ENCODE data around the gene JARID2. TPM values are rescaled to one million over a fixed set of nuclear protein-coding genes. Genes with fewer than 3 reads are reported as not detected.

Gene JARID2
- polyA plus RNA-seq, 1 of the 3 experiments (the other 2 are of a cell fraction), result 3.4 TPM

DNA sequence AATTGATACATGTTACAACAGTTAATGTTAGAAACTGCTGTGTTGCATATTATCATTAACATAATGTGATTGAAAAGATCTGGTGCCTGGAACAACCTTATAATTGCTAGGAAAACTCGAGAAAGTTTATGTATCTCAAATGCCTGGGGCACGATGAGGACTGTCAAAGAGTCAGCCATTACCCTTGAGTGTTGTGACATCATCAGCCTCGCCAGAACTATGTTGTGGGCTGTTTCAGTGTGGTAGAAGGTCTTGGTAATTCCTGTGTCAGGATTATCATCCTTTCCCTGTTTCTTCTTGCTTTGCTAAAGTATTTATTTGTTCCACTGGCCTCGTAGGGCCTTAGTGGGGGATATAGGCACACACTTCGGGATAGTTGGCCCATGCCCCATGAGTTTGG lies 231.9 kb downstream of the JARID2 start:
- Histone ChIP-seq H2AFZ (ENCODE audit: low read depth) (no peak overlapping the region), H3K4me1 (ENCODE audit: control insufficient read depth in 1 of 2, insufficient read depth in 2 of 2, low read depth in 1 of 2, low read length in 1 of 2) (peaks cover 19 to 24% of the 10 kb centered on the region in 2 experiments), H3K9me3 (no peaks in the 10 kb centered on the region), H3K79me2 (ENCODE audit: insufficient read depth) (no peaks in the 10 kb centered on the region), H3K36me3 (replicated peaks in 1 of 2; ENCODE audit: control insufficient read depth in 1 of 2, insufficient read depth in 2 of 2, low read length in 1 of 2) (no peaks in the 10 kb centered on the region), H3K9me2 (no peaks in the 10 kb centered on the region), H3K9ac (no peak overlapping the region), H3F3A (replicated peaks; ENCODE audit: insufficient read depth) (no peaks in the 10 kb centered on the region), H3K27ac (ENCODE audit: low read depth in 2 of 2, low read length in 1 of 2) (no peak overlapping the region), H3K4me3 (ENCODE audit: low read depth in 2 of 2, low read length in 1 of 2) (no peak overlapping the region), H3K4me2 (no peak overlapping the region), H4K20me1 (ENCODE audit: insufficient read depth) (no peaks in the 10 kb centered on the region), H3K27me3 (ENCODE audit: insufficient read depth) (no peaks in the 10 kb centered on the region)
- ChIA-PET POLR2A (no interaction called here), CTCF (interaction anchor here (1.1 to 1.4 kb wide), 2 partner anchors 10 to 15 kb away, joined by 3 to 4 read pairs; no protein-coding TSS in a partner anchor)
- DNase-seq, result no peak
- WGBS (ENCODE audit: low lambda C conversion rate), result 51% methylated on average over 5 of the region's 5 CpGs
- TF ChIP-seq MXI1 (IDR thresholded peaks at IDR 0.05; ENCODE audit: low read depth, low read length), result no peak
- TF ChIP-seq TEAD4 (IDR thresholded peaks at IDR 0.05; ENCODE audit: borderline replicate concordance, insufficient read depth), result no peak
- TF ChIP-seq GABPA (IDR thresholded peaks at IDR 0.05; ENCODE audit: low read depth), result no peak
- no peak for TF ChIP-seq EP300 (IDR thresholded peaks at IDR 0.05; ENCODE audit: borderline replicate concordance in 1 of 2, low read depth in 1 of 2, low read length in 1 of 2)
- no peak for TF ChIP-seq MEF2A (IDR thresholded peaks at IDR 0.05; ENCODE audit: borderline replicate concordance, low read depth)
- no peak for TF ChIP-seq FOXJ3 (CRISPR knock-in tag; IDR thresholded peaks at IDR 0.05)
- TF ChIP-seq REST (IDR thresholded peaks at IDR 0.05; ENCODE audit: low read depth, low read length), result no peak
- TF ChIP-seq, protein P1, sequence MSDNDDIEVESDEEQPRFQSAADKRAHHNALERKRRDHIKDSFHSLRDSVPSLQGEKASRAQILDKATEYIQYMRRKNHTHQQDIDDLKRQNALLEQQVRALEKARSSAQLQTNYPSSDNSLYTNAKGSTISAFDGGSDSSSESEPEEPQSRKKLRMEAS (IDR thresholded peaks at IDR 0.05; ENCODE audit: low read depth), result no peak
- no peak for TF ChIP-seq CHD2 (IDR thresholded peaks at IDR 0.05; ENCODE audit: low read length, partially characterized antibody)
- TF ChIP-seq GATA2 (CRISPR knock-in tag; IDR thresholded peaks at IDR 0.05), result no peak
- TF ChIP-seq FOSL2 (IDR thresholded peaks at IDR 0.05; ENCODE audit: borderline replicate concordance, low read depth), result no peak
- TF ChIP-seq, protein P2, sequence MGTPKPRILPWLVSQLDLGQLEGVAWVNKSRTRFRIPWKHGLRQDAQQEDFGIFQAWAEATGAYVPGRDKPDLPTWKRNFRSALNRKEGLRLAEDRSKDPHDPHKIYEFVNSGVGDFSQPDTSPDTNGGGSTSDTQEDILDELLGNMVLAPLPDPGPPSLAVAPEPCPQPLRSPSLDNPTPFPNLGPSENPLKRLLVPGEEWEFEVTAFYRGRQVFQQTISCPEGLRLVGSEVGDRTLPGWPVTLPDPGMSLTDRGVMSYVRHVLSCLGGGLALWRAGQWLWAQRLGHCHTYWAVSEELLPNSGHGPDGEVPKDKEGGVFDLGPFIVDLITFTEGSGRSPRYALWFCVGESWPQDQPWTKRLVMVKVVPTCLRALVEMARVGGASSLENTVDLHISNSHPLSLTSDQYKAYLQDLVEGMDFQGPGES (IDR thresholded peaks at IDR 0.05; ENCODE audit: low read depth, low read length), result no peak
- TF ChIP-seq JUND (IDR thresholded peaks at IDR 0.05), result no peak
- no peak for TF ChIP-seq NFIC (IDR thresholded peaks at IDR 0.05; ENCODE audit: borderline replicate concordance)
- TF ChIP-seq TCF12 (IDR thresholded peaks at IDR 0.05), result no peak
- TF ChIP-seq RAD21 (IDR thresholded peaks at IDR 0.05; ENCODE audit: low read length), result no peak

All from SK-N-SH (cell line).